Peyer's patch (tissue), 4 donors: ENCODE measurements around the gene SH3BP5L.

Source experiments
- CTCF ChIP-seq, 6 experiments: fragments of 450-650 bp in 4 of 6; fragments of 200-600 bp in 2 of 6; sonication (generic) in 1 of 6; IDR thresholded peaks; one replicate each; pipeline ENCODE4 v1.5.1; 2017 to 2019; ENCODE audit warnings: antibody characterized with exemption in 6 of 6, mild to moderate bottlenecking in 3 of 6, moderate library complexity in 1 of 6
- POLR2A ChIP-seq, 2 donors: fragments of 450-650 bp; IDR thresholded peaks; one replicate each; pipeline ENCODE4 v1.5.1; 2017; ENCODE audit warnings: antibody characterized with exemption in 2 of 2, mild to moderate bottlenecking in 2 of 2, moderate library complexity in 2 of 2

GRCh38 chr1:248872752-248873408 is 47.2 kb upstream of the SH3BP5L start:
- TF ChIP-seq POLR2A (IDR thresholded peaks at IDR 0.05) (no peak), CTCF (IDR thresholded peaks at IDR 0.05) (no peak)
